ENCODE results near the gene ZNF639.
"Not testable (repeated sequence)": the region's sequence is repeated elsewhere in the genome, so short reads cannot be mapped to it uniquely, and the experiment has no call there.

ZNF639 gene, protein sequence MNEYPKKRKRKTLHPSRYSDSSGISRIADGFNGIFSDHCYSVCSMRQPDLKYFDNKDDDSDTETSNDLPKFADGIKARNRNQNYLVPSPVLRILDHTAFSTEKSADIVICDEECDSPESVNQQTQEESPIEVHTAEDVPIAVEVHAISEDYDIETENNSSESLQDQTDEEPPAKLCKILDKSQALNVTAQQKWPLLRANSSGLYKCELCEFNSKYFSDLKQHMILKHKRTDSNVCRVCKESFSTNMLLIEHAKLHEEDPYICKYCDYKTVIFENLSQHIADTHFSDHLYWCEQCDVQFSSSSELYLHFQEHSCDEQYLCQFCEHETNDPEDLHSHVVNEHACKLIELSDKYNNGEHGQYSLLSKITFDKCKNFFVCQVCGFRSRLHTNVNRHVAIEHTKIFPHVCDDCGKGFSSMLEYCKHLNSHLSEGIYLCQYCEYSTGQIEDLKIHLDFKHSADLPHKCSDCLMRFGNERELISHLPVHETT

GRCh38 chr3:179322286-179323196 is at the start of gene ZNF639:
Gene ZNF639, plus strand, starts transcription at chr3:179323031. Its CDS starts 5,263 bp downstream, at chr3:179328294.
- DNase-seq (ENCODE audit: low read depth in 2 of 2, low spot score in 1 of 2): peak; percentile 63 to 68

- DNase-seq (ENCODE audit: low read depth in 2 of 2, low spot score in 1 of 2): not testable (repeated sequence)
Observed at GRCh38 chr3:179274434-179274833, 48.4 kb upstream of the ZNF639 start.

GRCh38 chr3:179276001-179276400 is 46.8 kb upstream of the ZNF639 start:
- DNase-seq (ENCODE audit: low read depth in 2 of 2, low spot score in 1 of 2): no peak

- DNase-seq (ENCODE audit: low read depth in 2 of 2, low spot score in 1 of 2): no peak
Observed at GRCh38 chr3:179276743-179277142, 46.1 kb upstream of the ZNF639 start.

DNA sequence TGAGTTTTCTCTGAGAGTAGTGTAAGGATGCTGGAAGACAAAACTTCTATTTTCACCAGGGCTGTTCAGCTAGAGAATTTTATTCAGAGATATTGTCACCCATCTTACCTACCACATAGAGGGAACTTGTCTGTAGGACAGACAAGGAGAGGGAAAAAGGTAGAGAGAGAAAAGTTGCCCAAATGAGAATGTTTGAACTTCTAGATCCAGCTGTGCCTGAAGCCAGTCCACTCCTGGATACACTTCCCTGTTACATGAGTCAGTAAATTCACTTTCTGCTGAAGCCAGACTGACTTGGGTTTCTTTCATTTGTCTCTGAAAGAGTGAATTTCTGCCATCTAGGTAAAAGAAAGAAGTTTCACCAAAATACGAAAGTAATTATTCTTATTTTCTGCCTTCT is 44.7 kb upstream of the ZNF639 start:
- no peak for DNase-seq (ENCODE audit: low read depth in 2 of 2, low spot score in 1 of 2)

- DNase-seq (ENCODE audit: low read depth in 2 of 2, low spot score in 1 of 2): no peak
Observed at GRCh38 chr3:179278932-179279693, 43.7 kb upstream of the ZNF639 start.

DNA sequence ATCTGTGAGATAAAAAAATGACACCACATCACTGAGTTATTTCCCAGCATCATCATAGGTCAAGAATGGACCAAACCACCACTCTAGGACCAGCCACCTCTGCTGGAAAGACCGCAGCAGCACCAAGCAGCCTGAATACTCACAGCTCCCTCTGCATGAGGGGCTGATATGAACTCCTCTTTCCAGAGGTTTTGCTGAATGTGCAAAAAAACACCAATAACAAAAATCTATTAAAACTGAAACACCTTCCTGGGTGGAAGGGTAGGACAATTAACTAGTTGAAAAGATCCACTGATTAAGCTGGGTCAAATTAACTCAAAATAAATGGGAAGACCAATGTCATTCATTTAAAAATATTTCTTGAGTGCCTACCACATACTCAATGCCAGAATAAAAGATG is 43.0 kb upstream of the ZNF639 start:
- DNase-seq (ENCODE audit: low read depth in 2 of 2, low spot score in 1 of 2): no peak

DNA sequence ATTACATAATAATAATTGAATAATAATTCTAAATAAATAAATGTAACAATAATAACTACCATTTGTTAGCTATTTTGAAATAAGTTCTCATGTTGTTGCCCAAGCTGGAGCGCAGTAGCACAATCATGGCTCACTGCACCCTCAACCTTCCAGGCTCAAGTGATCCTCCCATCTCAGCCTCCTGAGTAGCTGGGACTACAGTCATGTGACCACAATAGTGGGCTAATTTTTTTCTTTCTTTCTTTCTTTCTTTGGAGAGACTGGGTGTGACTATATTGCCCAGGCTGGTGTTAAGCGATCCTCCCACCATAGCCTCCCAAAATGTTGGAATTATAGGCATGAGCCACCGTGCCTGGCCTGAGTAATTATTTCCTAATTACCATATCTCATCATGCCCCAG is 41.0 kb upstream of the ZNF639 start:
- no peak for DNase-seq (ENCODE audit: low read depth in 2 of 2, low spot score in 1 of 2)

GRCh38 chr3:179286331-179286730 is 36.5 kb upstream of the ZNF639 start:
- no peak for DNase-seq (ENCODE audit: low read depth in 2 of 2, low spot score in 1 of 2)

DNA sequence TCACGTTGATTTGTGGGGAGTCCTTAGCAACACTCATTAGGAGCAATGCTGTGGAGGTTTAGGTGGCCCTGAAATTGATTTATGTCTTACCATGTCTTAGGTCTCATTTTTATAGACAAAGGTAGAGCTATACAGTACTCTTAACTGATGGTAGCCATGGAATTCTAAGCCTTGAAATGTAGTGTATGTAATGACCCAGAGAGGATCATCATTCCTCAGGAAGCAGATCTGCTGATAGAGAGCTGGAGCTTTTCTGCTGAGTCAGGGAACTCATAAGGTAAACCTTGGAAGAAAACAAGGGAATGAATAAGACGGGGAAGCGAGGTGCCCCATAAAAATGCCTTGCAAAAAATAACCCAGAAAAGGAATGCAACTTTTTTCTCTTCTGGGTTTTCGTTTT is 34.0 kb upstream of the ZNF639 start:
- DNase-seq (ENCODE audit: low read depth in 2 of 2, low spot score in 1 of 2): no peak

GRCh38 chr3:179289295-179289694 is 33.5 kb upstream of the ZNF639 start:
- DNase-seq (ENCODE audit: low read depth in 2 of 2, low spot score in 1 of 2): no peak

GRCh38 chr3:179292450-179292849 is 30.4 kb upstream of the ZNF639 start:
- DNase-seq (ENCODE audit: low read depth in 2 of 2, low spot score in 1 of 2): no peak

GRCh38 chr3:179297971-179298725 is 24.7 kb upstream of the ZNF639 start:
- no peak for DNase-seq (ENCODE audit: low read depth in 2 of 2, low spot score in 1 of 2)

GRCh38 chr3:179299316-179299715 is 23.5 kb upstream of the ZNF639 start:
- DNase-seq (ENCODE audit: low read depth in 2 of 2, low spot score in 1 of 2): no peak

GRCh38 chr3:179299999-179300613 is 22.7 kb upstream of the ZNF639 start:
- DNase-seq (ENCODE audit: low read depth in 2 of 2, low spot score in 1 of 2): no peak

- no peak for DNase-seq (ENCODE audit: low read depth in 2 of 2, low spot score in 1 of 2)
Observed at GRCh38 chr3:179301645-179302044, 21.2 kb upstream of the ZNF639 start.

GRCh38 chr3:179302111-179302510 is 20.7 kb upstream of the ZNF639 start:
- no peak for DNase-seq (ENCODE audit: low read depth in 2 of 2, low spot score in 1 of 2)

DNA sequence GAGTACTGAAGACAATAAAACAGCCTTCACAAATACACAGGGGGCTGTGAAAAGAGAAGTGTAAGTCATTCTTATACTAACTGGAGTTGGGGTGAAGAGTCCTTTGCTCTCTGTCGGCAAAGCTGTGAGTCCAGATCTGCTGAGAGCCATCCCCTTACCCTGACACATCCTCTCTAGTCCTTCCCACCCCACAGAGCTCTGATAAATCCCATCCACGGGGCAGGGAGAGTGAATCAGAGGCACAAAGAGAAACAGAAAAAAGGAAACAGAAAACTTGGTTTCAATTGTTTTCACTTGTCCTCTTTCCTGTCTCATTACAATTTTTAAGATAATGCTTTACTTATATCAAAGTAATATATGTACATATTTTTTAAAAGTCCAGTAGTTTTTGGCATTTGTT is 18.2 kb upstream of the ZNF639 start:
- no peak for DNase-seq (ENCODE audit: low read depth in 2 of 2, low spot score in 1 of 2)

DNA sequence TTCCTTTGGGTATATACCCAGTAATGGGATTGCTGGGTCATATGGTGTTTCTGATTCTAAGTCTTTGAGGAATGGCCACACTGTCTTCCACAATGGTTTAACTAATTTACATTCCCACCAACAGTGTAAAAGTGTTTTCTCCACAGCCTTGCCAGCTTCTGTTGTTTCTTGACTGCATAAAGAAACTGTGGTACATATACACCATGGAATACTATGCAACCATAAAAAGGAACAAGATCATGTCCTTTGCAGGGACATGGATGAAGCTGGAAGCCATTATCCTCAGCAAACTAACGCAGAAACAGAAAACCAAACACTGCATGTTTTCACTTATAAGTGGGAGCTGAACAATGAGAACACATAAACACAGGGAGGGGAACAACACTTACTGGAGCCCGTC is 15.5 kb upstream of the ZNF639 start:
- not testable (repeated sequence) for DNase-seq (ENCODE audit: low read depth in 2 of 2, low spot score in 1 of 2)

DNA sequence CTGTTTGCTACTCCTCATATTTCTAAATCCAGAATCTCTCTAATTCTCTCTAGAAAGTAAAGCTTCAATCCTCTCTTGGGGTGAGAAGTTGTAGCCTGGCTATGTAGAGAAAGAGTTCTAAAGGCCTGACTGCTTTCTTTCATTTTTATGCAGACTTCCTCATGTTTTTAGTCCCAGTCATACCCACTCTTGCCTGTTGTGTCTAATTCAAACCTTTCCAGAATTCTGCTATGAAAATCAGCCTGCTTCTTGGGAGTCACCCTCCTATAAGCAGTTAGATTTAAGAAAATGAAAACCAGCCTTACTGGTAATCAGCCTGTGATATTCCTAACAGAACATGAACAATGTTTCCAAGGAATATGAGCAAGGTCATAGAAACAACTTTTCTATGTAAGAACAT is 14.8 kb upstream of the ZNF639 start:
- DNase-seq (ENCODE audit: low read depth in 2 of 2, low spot score in 1 of 2): no peak

All from stimulated activated CD8-positive, alpha-beta memory T cell treated with anti-CD3 and anti-CD28 coated beads, Interleukin-4, amount 100 ng/mL, for 1 hour (primary cell).